ENCODE measurements around the gene NXT2. TPM values are rescaled to one million over a fixed set of nuclear protein-coding genes. Genes with fewer than 3 reads are reported as not detected.

The NXT2 gene
- total RNA-seq, 1 experiment from 2014 or later: 9.8 TPM

- POLR2A ChIA-PET: no interaction called here
- H3K27me3 ChIP-seq (replicated peaks; ENCODE audit: control insufficient read depth, insufficient read depth, low read length): no peaks in the 10 kb centered on the region
- no peaks in the 10 kb centered on the region for H3K9me3 ChIP-seq
- Mint-ChIP-seq H3K27ac (ENCODE audit: unreplicated experiment) (no peak overlapping the region), H3K27me3 (ENCODE audit: insufficient read depth, unreplicated experiment) (peaks cover 2% of the 10 kb centered on the region), H3K9me3 (ENCODE audit: unreplicated experiment) (no peaks in the 10 kb centered on the region), H3K4me3 (ENCODE audit: unreplicated experiment) (no peak overlapping the region), H3K36me3 (ENCODE audit: insufficient read depth, unreplicated experiment) (no peaks in the 10 kb centered on the region), H3K4me1 (ENCODE audit: low read depth, unreplicated experiment) (no peaks in the 10 kb centered on the region)
- H3K4me1 ChIP-seq: no peaks in the 10 kb centered on the region
- intact Hi-C loops (cut with micrococcal nuclease; ENCODE audit: unreplicated experiment): no loop called here
- no peak overlapping the region for H3K4me3 ChIP-seq (ENCODE audit: low read depth, low read length)
- no TSS peak for BruUV-seq (replicated peaks)
- no peak for TF ChIP-seq CTCF (IDR thresholded peaks at IDR 0.05; ENCODE audit: insufficient read depth in 1 of 2, low read depth in 1 of 2, low read length in 1 of 2, severe bottlenecking in 1 of 2, unreplicated experiment in 1 of 2)
- no peak for DNase-seq
- no peaks in the 10 kb centered on the region for H3K36me3 ChIP-seq (ENCODE audit: control insufficient read depth, insufficient read depth, low read length)
- CTCF ChIA-PET: no interaction called here
Measured at GRCh38 chrX:109585488-109585887, 48.8 kb downstream of the NXT2 start.

- no peak for TF ChIP-seq CTCF (IDR thresholded peaks at IDR 0.05; ENCODE audit: insufficient read depth in 1 of 2, low read depth in 1 of 2, low read length in 1 of 2, severe bottlenecking in 1 of 2, unreplicated experiment in 1 of 2)
- BruUV-seq (replicated peaks): no TSS peak
- ChIA-PET POLR2A (no interaction called here), CTCF (no interaction called here)
- H3K27me3 ChIP-seq (replicated peaks; ENCODE audit: control insufficient read depth, insufficient read depth, low read length): no peaks in the 10 kb centered on the region
- H3K27ac Mint-ChIP-seq (ENCODE audit: unreplicated experiment): no peak overlapping the region
- no peaks in the 10 kb centered on the region for H3K27me3 Mint-ChIP-seq (ENCODE audit: insufficient read depth, unreplicated experiment)
- no peaks in the 10 kb centered on the region for H3K4me1 Mint-ChIP-seq (ENCODE audit: low read depth, unreplicated experiment)
- H3K9me3 ChIP-seq: no peaks in the 10 kb centered on the region
- intact Hi-C loops (cut with micrococcal nuclease; ENCODE audit: unreplicated experiment): no loop called here
- no peaks in the 10 kb centered on the region for H3K4me1 ChIP-seq
- no peaks in the 10 kb centered on the region for H3K36me3 ChIP-seq (ENCODE audit: control insufficient read depth, insufficient read depth, low read length)
- H3K9me3 Mint-ChIP-seq (ENCODE audit: unreplicated experiment): no peaks in the 10 kb centered on the region
- no peaks in the 10 kb centered on the region for H3K36me3 Mint-ChIP-seq (ENCODE audit: insufficient read depth, unreplicated experiment)
- H3K4me3 Mint-ChIP-seq (ENCODE audit: unreplicated experiment): no peak overlapping the region
- DNase-seq: no peak
- no peak overlapping the region for H3K4me3 ChIP-seq (ENCODE audit: low read depth, low read length)
Measured at GRCh38 chrX:109590176-109590575, 53.5 kb downstream of the NXT2 start.

Other genes starting within 250 kb of the NXT2 start
- not detected in 2 replicates for gene GUCY2F, start 54.8 kb upstream of the NXT2 start, total RNA-seq (2022)
- gene KCNE5, start 88.3 kb downstream of the NXT2 start, total RNA-seq (2022): 0.20 TPM in 1 of 2 replicates, not detected in the other
- 36.3 and 38.3 TPM in 2 replicates for gene ACSL4, start 196.4 kb downstream of the NXT2 start, total RNA-seq (2022)